ENCODE measurements around the gene PPARD.
A peak's percentile ranks its signal among the peaks of the same experiment; 100 is the strongest.

DNA sequence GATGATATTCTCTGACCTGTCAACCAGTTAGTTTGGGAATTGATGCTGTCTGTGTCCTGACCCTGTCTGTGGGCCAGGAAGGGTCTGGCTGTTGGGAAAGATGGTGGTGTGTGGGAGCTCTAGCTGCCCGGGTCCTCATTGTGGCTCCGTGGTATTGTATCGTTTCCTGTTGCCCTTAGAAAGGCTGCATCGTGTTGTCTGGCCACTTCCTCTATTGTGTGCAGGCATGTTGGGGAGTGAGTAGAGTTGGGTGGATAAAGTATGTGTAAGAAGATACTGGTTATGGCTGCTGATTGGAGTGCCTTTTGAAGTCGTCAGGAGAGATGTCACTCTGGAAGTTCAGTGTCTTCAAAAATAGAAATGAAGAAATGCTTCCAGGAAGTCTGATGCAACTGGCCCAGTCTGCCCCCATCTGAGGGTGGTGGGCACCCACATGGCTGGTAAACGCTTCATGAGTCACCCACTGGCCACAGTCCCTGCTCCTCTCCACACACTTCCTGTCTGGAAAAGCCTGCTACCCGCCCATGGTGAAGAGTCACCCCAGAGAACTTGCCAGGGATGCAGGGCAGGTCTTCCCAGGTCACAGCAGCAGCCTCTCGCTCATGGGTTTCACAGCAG is 27.9 kb downstream of the PPARD start:
- TF ChIP-seq, protein P1, sequence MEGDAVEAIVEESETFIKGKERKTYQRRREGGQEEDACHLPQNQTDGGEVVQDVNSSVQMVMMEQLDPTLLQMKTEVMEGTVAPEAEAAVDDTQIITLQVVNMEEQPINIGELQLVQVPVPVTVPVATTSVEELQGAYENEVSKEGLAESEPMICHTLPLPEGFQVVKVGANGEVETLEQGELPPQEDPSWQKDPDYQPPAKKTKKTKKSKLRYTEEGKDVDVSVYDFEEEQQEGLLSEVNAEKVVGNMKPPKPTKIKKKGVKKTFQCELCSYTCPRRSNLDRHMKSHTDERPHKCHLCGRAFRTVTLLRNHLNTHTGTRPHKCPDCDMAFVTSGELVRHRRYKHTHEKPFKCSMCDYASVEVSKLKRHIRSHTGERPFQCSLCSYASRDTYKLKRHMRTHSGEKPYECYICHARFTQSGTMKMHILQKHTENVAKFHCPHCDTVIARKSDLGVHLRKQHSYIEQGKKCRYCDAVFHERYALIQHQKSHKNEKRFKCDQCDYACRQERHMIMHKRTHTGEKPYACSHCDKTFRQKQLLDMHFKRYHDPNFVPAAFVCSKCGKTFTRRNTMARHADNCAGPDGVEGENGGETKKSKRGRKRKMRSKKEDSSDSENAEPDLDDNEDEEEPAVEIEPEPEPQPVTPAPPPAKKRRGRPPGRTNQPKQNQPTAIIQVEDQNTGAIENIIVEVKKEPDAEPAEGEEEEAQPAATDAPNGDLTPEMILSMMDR (IDR thresholded peaks at IDR 0.05; ENCODE audit: insufficient read depth, low read length) = no peak
- TF ChIP-seq, protein P2, sequence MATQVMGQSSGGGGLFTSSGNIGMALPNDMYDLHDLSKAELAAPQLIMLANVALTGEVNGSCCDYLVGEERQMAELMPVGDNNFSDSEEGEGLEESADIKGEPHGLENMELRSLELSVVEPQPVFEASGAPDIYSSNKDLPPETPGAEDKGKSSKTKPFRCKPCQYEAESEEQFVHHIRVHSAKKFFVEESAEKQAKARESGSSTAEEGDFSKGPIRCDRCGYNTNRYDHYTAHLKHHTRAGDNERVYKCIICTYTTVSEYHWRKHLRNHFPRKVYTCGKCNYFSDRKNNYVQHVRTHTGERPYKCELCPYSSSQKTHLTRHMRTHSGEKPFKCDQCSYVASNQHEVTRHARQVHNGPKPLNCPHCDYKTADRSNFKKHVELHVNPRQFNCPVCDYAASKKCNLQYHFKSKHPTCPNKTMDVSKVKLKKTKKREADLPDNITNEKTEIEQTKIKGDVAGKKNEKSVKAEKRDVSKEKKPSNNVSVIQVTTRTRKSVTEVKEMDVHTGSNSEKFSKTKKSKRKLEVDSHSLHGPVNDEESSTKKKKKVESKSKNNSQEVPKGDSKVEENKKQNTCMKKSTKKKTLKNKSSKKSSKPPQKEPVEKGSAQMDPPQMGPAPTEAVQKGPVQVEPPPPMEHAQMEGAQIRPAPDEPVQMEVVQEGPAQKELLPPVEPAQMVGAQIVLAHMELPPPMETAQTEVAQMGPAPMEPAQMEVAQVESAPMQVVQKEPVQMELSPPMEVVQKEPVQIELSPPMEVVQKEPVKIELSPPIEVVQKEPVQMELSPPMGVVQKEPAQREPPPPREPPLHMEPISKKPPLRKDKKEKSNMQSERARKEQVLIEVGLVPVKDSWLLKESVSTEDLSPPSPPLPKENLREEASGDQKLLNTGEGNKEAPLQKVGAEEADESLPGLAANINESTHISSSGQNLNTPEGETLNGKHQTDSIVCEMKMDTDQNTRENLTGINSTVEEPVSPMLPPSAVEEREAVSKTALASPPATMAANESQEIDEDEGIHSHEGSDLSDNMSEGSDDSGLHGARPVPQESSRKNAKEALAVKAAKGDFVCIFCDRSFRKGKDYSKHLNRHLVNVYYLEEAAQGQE (IDR thresholded peaks at IDR 0.05; ENCODE audit: insufficient replicate concordance, low read depth) = no peak
- TF ChIP-seq POLR2AphosphoS5 (IDR thresholded peaks at IDR 0.05; ENCODE audit: low read depth) (peak; percentile 100), GABPA (IDR thresholded peaks at IDR 0.05; ENCODE audit: low read depth) (peak; percentile 49; the same call in 1 of the 2 replicates), SPI1 (IDR thresholded peaks at IDR 0.05; ENCODE audit: borderline replicate concordance, low read depth) (peak; percentile 99)

Data from HL-60 (cell line).